HEK293 (cell line): ENCODE data around the gene ZBED4.

Experiments used
- CTCF ChIA-PET: fragments of 350-600 bp; formaldehyde crosslinking; extraction: SDS; loops from one replicate; lab custom pipeline; 2021; ENCODE audit warnings: antibody characterized with exemption; lab: Yijun Ruan, JAX
- POLR2A ChIA-PET: fragments of 300-600 bp; formaldehyde crosslinking; extraction: SDS; loops from one replicate; lab custom pipeline; 2020; ENCODE audit warnings: antibody characterized with exemption, inconsistent platforms; lab: Yijun Ruan, JAX
- H3K27ac ChIP-seq: fragments of 200-500 bp; sonication (Bioruptor generic); 2 replicates; pipeline ENCODE4 v1.5.1; 2014; ENCODE audit warnings: low read depth, low read length, control low read depth, inconsistent platforms; ENCODE audit errors: extremely low read depth
- H3K36me3 ChIP-seq, 2 experiments: fragments of 200-500 bp in 1 of 2; sonication (Bioruptor generic) in 1 of 2; 1 replicate in 1 of 2; 2 replicates in 1 of 2; pipeline ENCODE4 v1.5.1; 2014 to 2017; ENCODE audit warnings: inconsistent platforms in 2 of 2, low read length in 2 of 2; ENCODE audit not compliant: control insufficient read depth in 2 of 2, insufficient read depth in 1 of 2
- H3K4me1 ChIP-seq: fragments of 200-500 bp; sonication (Bioruptor generic); 2 replicates; pipeline ENCODE4 v1.5.1; 2014; ENCODE audit warnings: mild to moderate bottlenecking, low read length, inconsistent platforms; ENCODE audit not compliant: control insufficient read depth, insufficient read depth
- H3K4me3 ChIP-seq: 2 replicates; pipeline ENCODE4 v1.5.1; 2011; ENCODE audit warnings: low read depth, mild to moderate bottlenecking, control low read depth, low read length, moderate library complexity
- H3K9me3 ChIP-seq: fragments of 200-500 bp; sonication (Bioruptor generic); 2 replicates; pipeline ENCODE4 v1.5.1; 2014; ENCODE audit warnings: low read depth, low read length, inconsistent platforms; ENCODE audit not compliant: control insufficient read depth, insufficient read depth
- AEBP2 ChIP-seq: fragments of 450-650 bp; formaldehyde crosslinking; IDR thresholded peaks from 2 replicates; pipeline ENCODE4 v1.5.1; 2016; ENCODE audit warnings: missing biosample characterization, missing genetic modification characterization, borderline replicate concordance
- EGR2 ChIP-seq: fragments of 450-650 bp; formaldehyde crosslinking; IDR thresholded peaks from 2 replicates; pipeline ENCODE4 v1.5.1; 2016; ENCODE audit warnings: low read depth, missing biosample characterization, missing genetic modification characterization
- GLIS2 ChIP-seq: fragments of 450-650 bp; formaldehyde crosslinking; IDR thresholded peaks from 2 replicates; pipeline ENCODE4 v1.5.1; 2016; ENCODE audit warnings: missing biosample characterization, missing genetic modification characterization
- HOXC10 ChIP-seq: sonication (generic); formaldehyde crosslinking; IDR thresholded peaks from 2 replicates; pipeline ENCODE4 v1.8.1; 2023; ENCODE audit warnings: mild to moderate bottlenecking, missing genetic modification reagents
- KLF16 ChIP-seq: fragments of 450-650 bp; formaldehyde crosslinking; IDR thresholded peaks from 2 replicates; pipeline ENCODE4 v1.5.1; 2017; ENCODE audit warnings: missing biosample characterization, missing genetic modification characterization
- KLF17 ChIP-seq: fragments of 450-650 bp; formaldehyde crosslinking; IDR thresholded peaks from 2 replicates; pipeline ENCODE4 v1.5.1; 2016; ENCODE audit warnings: missing biosample characterization, missing genetic modification characterization
- PRDM1 ChIP-seq: fragments of 450-650 bp; formaldehyde crosslinking; IDR thresholded peaks from 2 replicates; pipeline ENCODE4; 2016; ENCODE audit warnings: missing biosample characterization, missing genetic modification characterization
- SALL2 ChIP-seq: fragments of 450-650 bp; formaldehyde crosslinking; IDR thresholded peaks from 2 replicates; pipeline ENCODE4 v1.5.0; 2017; ENCODE audit warnings: missing biosample characterization, mild to moderate bottlenecking, missing genetic modification characterization, borderline replicate concordance
- SP7 ChIP-seq: fragments of 450-650 bp; formaldehyde crosslinking; IDR thresholded peaks from 2 replicates; pipeline ENCODE4 v1.5.1; 2016; ENCODE audit warnings: missing biosample characterization, missing genetic modification characterization
- TSHZ1 ChIP-seq: fragments of 450-650 bp; formaldehyde crosslinking; IDR thresholded peaks from 2 replicates; pipeline ENCODE4 v1.5.1; 2016; ENCODE audit warnings: missing biosample characterization, missing genetic modification characterization, borderline replicate concordance
- ZBTB10 ChIP-seq: fragments of 450-650 bp; formaldehyde crosslinking; IDR thresholded peaks from 2 replicates; pipeline ENCODE4 v1.5.1; 2016; ENCODE audit warnings: missing biosample characterization, missing genetic modification characterization
- ZBTB48 ChIP-seq: fragments of 450-650 bp; formaldehyde crosslinking; IDR thresholded peaks from 2 replicates; pipeline ENCODE4 v1.5.1; 2016; ENCODE audit warnings: missing biosample characterization, missing genetic modification characterization
- ZFP37 ChIP-seq: fragments of 450-650 bp; formaldehyde crosslinking; IDR thresholded peaks from 2 replicates; pipeline ENCODE4 v1.5.1; 2016; ENCODE audit warnings: missing biosample characterization, missing genetic modification characterization
- ZFP41 ChIP-seq: fragments of 450-650 bp; formaldehyde crosslinking; IDR thresholded peaks from 2 replicates; pipeline ENCODE4 v1.5.1; 2016; ENCODE audit warnings: missing biosample characterization, missing genetic modification characterization, borderline replicate concordance
- ZIC2 ChIP-seq: fragments of 450-650 bp; formaldehyde crosslinking; IDR thresholded peaks from 2 replicates; pipeline ENCODE4 v1.5.1; 2016; ENCODE audit warnings: missing biosample characterization, missing genetic modification characterization
- ZNF132 ChIP-seq: fragments of 450-650 bp; formaldehyde crosslinking; IDR thresholded peaks from 2 replicates; pipeline ENCODE4 v1.5.1; 2017; ENCODE audit warnings: missing biosample characterization, missing genetic modification characterization, borderline replicate concordance
- ZNF140 ChIP-seq: fragments of 450-650 bp; formaldehyde crosslinking; IDR thresholded peaks from 2 replicates; pipeline ENCODE4 v1.5.1; 2016; ENCODE audit warnings: missing biosample characterization, missing genetic modification characterization
- ZNF184 ChIP-seq: fragments of 450-650 bp; IDR thresholded peaks from 2 replicates; pipeline ENCODE4 v1.5.1; 2018; ENCODE audit warnings: missing biosample characterization, mild to moderate bottlenecking, missing genetic modification characterization
- ZNF266 ChIP-seq: fragments of 450-650 bp; formaldehyde crosslinking; IDR thresholded peaks from 2 replicates; pipeline ENCODE4 v1.5.1; 2016; ENCODE audit warnings: missing biosample characterization, missing genetic modification characterization, low read depth
- ZNF37A ChIP-seq: fragments of 450-650 bp; IDR thresholded peaks from 2 replicates; pipeline ENCODE4 v1.5.1; 2018; ENCODE audit warnings: missing biosample characterization, missing genetic modification characterization
- ZNF398 ChIP-seq: fragments of 450-650 bp; formaldehyde crosslinking; IDR thresholded peaks from 2 replicates; pipeline ENCODE4 v1.5.1; 2017; ENCODE audit warnings: missing biosample characterization, missing genetic modification characterization
- ZNF596 ChIP-seq: fragments of 450-650 bp; IDR thresholded peaks from 2 replicates; pipeline ENCODE4 v1.5.0; 2018; ENCODE audit warnings: missing biosample characterization, mild to moderate bottlenecking, missing genetic modification characterization, moderate library complexity
- ZNF623 ChIP-seq: fragments of 450-650 bp; formaldehyde crosslinking; IDR thresholded peaks from 2 replicates; pipeline ENCODE4 v1.5.1; 2016; ENCODE audit warnings: missing biosample characterization, missing genetic modification characterization
- ZNF76 ChIP-seq: fragments of 450-650 bp; formaldehyde crosslinking; IDR thresholded peaks from 2 replicates; pipeline ENCODE4; 2016; ENCODE audit warnings: low read depth, missing biosample characterization, missing genetic modification characterization, borderline replicate concordance
- ZXDB ChIP-seq: fragments of 450-650 bp; formaldehyde crosslinking; IDR thresholded peaks from 2 replicates; pipeline ENCODE4 v1.5.1; 2016; ENCODE audit warnings: missing biosample characterization, missing genetic modification characterization

Gene ZBED4

GRCh38 chr22:49825944-49826602, 27.6 kb upstream of the ZBED4 start (continued):
- no peak for TF ChIP-seq ZNF398 (tag by site-specific recombination)
- no peak for TF ChIP-seq ZNF132 (tag by site-specific recombination)
- no peak for TF ChIP-seq AEBP2 (tag by site-specific recombination)
- TF ChIP-seq ZFP37 (tag by site-specific recombination), result no peak
- no peak for TF ChIP-seq ZNF37A (tag by site-specific recombination)
- no peak for TF ChIP-seq ZNF266 (tag by site-specific recombination)
- TF ChIP-seq SALL2, result no peak
- no peak for TF ChIP-seq TSHZ1
- TF ChIP-seq ZFP41 (tag by site-specific recombination), result no peak
- no peak for TF ChIP-seq KLF16 (tag by site-specific recombination)
- TF ChIP-seq HOXC10 (CRISPR knock-in tag), result no peak
- TF ChIP-seq EGR2 (tag by site-specific recombination), result peak; percentile 33; the same call in 1 of the 2 replicates
- peak; percentile 47; the same call in 1 of the 2 replicates for TF ChIP-seq PRDM1
- peak; percentile 43; the same call in 1 of the 2 replicates for TF ChIP-seq GLIS2 (tag by site-specific recombination)

- Histone ChIP-seq H3K9me3 (no peaks in the 10 kb centered on the region), H3K27ac (peak overlapping the region; percentile 89), H3K4me1 (peaks cover 4% of the 10 kb centered on the region), H3K4me3 (peak overlapping the region; percentile 69), H3K36me3 (peaks cover 15 to 45% of the 10 kb centered on the region in 2 experiments)
- CTCF ChIA-PET, result interaction anchor here (0.7 kb wide), 1 partner anchor 29 kb away, joined by 3 read pairs; no protein-coding TSS in a partner anchor
- POLR2A ChIA-PET, result interaction anchor here (0.9 to 1.3 kb wide), 4 partner anchors 9 to 92 kb away, joined by 3 to 4 read pairs (median 4); partner anchors contain the start of genes ALG12 and CRELD2
- TF ChIP-seq GLIS2 (tag by site-specific recombination), result peak; percentile 30; the same call in 1 of the 2 replicates
- TF ChIP-seq ZBTB10 (tag by site-specific recombination), result peak; percentile 87
- no peak for TF ChIP-seq ZNF140
- peak; percentile 98 for TF ChIP-seq ZXDB
- no peak for TF ChIP-seq ZNF596 (tag by site-specific recombination)
- no peak for TF ChIP-seq SP7 (tag by site-specific recombination)
- TF ChIP-seq ZBTB48 (tag by site-specific recombination), result no peak
- TF ChIP-seq KLF17 (tag by site-specific recombination), result peak; percentile 22; the same call in 1 of the 2 replicates
- 0 out of 2 replicates have a peak, but pooled peaks have one; percentile 42 for TF ChIP-seq ZNF76
- TF ChIP-seq ZIC2 (tag by site-specific recombination), result peak; percentile 94
- no peak for TF ChIP-seq ZNF184 (tag by site-specific recombination)
- TF ChIP-seq ZNF623 (tag by site-specific recombination), result no peak
Observed at GRCh38 chr22:49826603-49827270, 26.9 kb upstream of the ZBED4 start.
